HCT116 (cell line): ENCODE results near the gene NAB1.

Experiments
- CEBPB ChIP-seq: IDR thresholded peaks from 2 replicates; pipeline ENCODE4 v1.6.1; 2012; ENCODE audit warnings: low read depth
- CTCF ChIP-seq, 3 experiments: fragments of 200-600 bp in 1 of 3; sonication (generic) in 1 of 3; IDR thresholded peaks in 2 of 3; conservative IDR thresholded peaks in 1 of 3; 2 replicates each; pipeline ENCODE4 v1.5.1; 2012 to 2017; ENCODE audit warnings: low read depth in 2 of 3, low read length in 2 of 3, antibody characterized with exemption in 1 of 3, borderline replicate concordance in 1 of 3, control low read depth in 1 of 3, mild to moderate bottlenecking in 1 of 3, mixed read lengths in 1 of 3, mixed run types in 1 of 3, moderate library complexity in 1 of 3; ENCODE audit not compliant: insufficient read depth in 1 of 3
- POLR2A ChIP-seq: IDR thresholded peaks from 2 replicates; pipeline ENCODE4 v1.7.0; 2011; ENCODE audit warnings: borderline replicate concordance; ENCODE audit not compliant: insufficient read depth, insufficient read length; ENCODE audit errors: extremely low read depth
- POLR2AphosphoS5 ChIP-seq: IDR thresholded peaks from 2 replicates; pipeline ENCODE4 v1.6.1; 2011; ENCODE audit warnings: mild to moderate bottlenecking, low read depth, low read length, moderate library complexity
- REST ChIP-seq: IDR thresholded peaks from 2 replicates; pipeline ENCODE4 v1.6.1; 2012; ENCODE audit warnings: low read depth
- TCF7L2 ChIP-seq: IDR thresholded peaks from 2 replicates; pipeline ENCODE4 v1.7.0; 2011; ENCODE audit warnings: borderline replicate concordance, inconsistent platforms; ENCODE audit not compliant: insufficient read depth, insufficient read length; ENCODE audit errors: extremely low read depth
- YY1 ChIP-seq: IDR thresholded peaks from 2 replicates; pipeline ENCODE4 v1.6.1; 2011; ENCODE audit warnings: low read length, low read depth, moderate library complexity, mild to moderate bottlenecking; ENCODE audit not compliant: insufficient replicate concordance; ENCODE audit errors: extremely low read depth
- ZNF274 ChIP-seq: fragments of 200-500 bp; sonication (Bioruptor generic); IDR thresholded peaks from 2 replicates; pipeline ENCODE4 v1.6.1; 2014; ENCODE audit warnings: mild to moderate bottlenecking, low read depth, low read length, inconsistent platforms

GRCh38 chr2:190600293-190601103 lies 48.4 kb upstream of the NAB1 start:
- TF ChIP-seq CTCF (IDR thresholded peaks at IDR 0.05 in 2 of 3, conservative IDR thresholded peaks at IDR 0.05 in 1 of 3; ENCODE audit: borderline replicate concordance in 1 of 3, insufficient read depth in 1 of 3, low read depth in 2 of 3, low read length in 2 of 3) (no peak), CEBPB (no peak), ZNF274 (no peak), POLR2A (no peak), POLR2AphosphoS5 (no peak), TCF7L2 (no peak), YY1 (no peak), REST (no peak)
